ENCODE data around the gene MTCL1.

DNA sequence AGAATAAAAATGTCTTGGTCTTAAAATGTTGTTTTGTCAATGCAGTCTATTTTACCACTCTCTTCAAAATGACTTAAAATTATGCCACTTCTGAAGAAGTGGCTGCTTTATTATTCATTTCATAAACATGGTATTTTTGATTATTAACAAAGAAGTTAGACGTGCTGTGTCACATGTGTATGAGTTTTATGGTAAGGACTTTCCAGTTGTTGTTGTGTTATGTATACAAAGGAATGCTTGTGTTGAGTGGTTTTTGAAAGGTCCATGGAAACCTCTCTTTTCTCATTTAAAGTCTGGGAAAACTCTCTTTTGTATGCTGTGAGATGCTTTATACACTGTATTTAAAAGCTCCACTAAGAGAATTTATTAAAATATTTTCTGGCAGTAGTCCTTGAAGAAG lies 116.2 kb downstream of the MTCL1 start:
- TF ChIP-seq TBL1XR1 (IDR thresholded peaks at IDR 0.05; ENCODE audit: low read depth, low read length) (no peak), EZH2 (IDR thresholded peaks at IDR 0.05; ENCODE audit: borderline replicate concordance, control insufficient read depth, low read depth, low read length) (no peak), NFYB (IDR thresholded peaks at IDR 0.05; ENCODE audit: insufficient read depth, low read depth, low read length) (no peak), HCFC1 (IDR thresholded peaks at IDR 0.05; ENCODE audit: low read length) (no peak)
- TF ChIP-seq, protein P1, sequence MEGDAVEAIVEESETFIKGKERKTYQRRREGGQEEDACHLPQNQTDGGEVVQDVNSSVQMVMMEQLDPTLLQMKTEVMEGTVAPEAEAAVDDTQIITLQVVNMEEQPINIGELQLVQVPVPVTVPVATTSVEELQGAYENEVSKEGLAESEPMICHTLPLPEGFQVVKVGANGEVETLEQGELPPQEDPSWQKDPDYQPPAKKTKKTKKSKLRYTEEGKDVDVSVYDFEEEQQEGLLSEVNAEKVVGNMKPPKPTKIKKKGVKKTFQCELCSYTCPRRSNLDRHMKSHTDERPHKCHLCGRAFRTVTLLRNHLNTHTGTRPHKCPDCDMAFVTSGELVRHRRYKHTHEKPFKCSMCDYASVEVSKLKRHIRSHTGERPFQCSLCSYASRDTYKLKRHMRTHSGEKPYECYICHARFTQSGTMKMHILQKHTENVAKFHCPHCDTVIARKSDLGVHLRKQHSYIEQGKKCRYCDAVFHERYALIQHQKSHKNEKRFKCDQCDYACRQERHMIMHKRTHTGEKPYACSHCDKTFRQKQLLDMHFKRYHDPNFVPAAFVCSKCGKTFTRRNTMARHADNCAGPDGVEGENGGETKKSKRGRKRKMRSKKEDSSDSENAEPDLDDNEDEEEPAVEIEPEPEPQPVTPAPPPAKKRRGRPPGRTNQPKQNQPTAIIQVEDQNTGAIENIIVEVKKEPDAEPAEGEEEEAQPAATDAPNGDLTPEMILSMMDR (IDR thresholded peaks at IDR 0.05 in 2 of 3, conservative IDR thresholded peaks at IDR 0.05 in 1 of 3; ENCODE audit: control insufficient read depth in 2 of 3, extremely low read depth in 1 of 3, insufficient read depth in 1 of 3, low read depth in 3 of 3, low read length in 3 of 3), result no peak

Measured in GM12878 (cell line).